ENCODE measurements around the gene CAMTA1.

Gene CAMTA1

GRCh38 chr1:7572654-7573152 lies 787.4 kb downstream of the CAMTA1 start:
- DNase-seq, result no peak

GRCh38 chr1:7573481-7573880 lies 788.2 kb downstream of the CAMTA1 start:
- no peak for DNase-seq

GRCh38 chr1:7574121-7575040 lies 789.1 kb downstream of the CAMTA1 start:
- no peak for DNase-seq

- no peak for DNase-seq
Observed at GRCh38 chr1:7575041-7575400, 789.8 kb downstream of the CAMTA1 start.

- no peak for DNase-seq
Observed at GRCh38 chr1:7576946-7577657, 791.8 kb downstream of the CAMTA1 start.

- DNase-seq, result no peak
Observed at GRCh38 chr1:7578206-7578605, 793.0 kb downstream of the CAMTA1 start.

DNA sequence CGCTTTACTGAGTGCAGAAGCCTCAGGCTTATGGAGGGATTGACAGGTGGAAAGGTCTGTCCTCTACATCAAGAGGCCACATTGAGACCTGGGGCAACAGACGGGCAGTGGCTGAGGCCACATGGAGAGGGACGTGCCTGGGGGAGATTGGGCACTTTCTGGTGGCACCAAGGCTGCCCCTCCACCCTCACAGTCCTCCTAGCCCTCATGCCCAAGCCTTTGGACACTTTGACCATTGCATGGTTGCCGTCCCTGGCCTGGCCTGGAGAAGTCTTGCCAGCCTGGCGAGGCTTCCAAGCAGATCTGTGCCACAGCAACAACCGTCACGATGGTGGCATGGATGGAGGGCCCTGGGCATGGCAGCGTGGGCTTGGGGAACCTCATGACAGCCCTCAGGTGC lies 793.8 kb downstream of the CAMTA1 start:
- no peak for DNase-seq

DNA sequence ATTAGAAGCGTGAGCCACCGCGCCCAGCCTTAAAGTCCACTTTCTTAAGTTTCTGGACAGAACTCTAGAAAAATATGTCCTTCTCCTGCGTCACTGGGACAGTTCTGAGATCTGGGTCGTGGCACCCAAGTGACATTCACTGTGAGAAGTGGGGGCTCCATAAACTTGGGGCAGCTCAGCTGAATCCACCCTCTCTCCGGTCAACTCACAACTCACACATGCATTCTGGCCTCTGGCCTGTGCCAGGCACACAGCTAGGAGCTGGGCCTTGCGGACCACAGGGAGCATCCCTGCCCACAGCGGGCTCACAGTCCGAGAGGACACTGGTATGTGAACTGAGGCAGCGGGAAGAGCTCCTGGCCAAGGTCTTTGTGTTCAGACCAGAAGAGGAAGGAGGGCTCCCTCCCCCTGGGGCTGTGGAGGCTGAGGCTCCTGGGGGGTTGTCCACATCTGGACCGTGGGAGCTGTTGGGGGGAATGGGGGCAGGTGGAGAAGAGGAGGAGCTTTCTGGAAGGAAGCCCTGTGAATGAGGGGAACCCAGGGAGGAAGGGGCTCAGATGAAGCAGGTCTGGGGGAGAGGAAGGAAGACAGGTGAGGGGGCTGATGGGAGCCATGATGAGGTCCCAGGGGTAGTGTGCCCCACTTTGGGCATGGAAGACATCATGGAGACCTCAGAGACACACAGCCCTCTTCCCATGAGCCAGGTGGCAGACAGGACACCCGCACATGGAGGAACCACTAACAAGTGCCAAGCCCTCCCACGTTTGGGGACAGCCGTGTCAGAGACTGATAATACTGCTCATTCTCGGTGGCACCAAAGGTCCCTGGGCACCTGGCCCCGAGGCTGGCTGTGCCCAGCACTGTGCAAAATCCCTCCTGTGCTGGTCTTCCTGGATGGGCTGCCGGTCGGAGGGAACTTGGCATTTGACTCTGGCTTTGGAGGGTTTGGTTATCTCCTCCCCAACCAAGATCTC lies 794.9 kb downstream of the CAMTA1 start:
- DNase-seq, result no peak

- DNase-seq, result no peak
Observed at GRCh38 chr1:7580923-7581753, 795.9 kb downstream of the CAMTA1 start.

DNA sequence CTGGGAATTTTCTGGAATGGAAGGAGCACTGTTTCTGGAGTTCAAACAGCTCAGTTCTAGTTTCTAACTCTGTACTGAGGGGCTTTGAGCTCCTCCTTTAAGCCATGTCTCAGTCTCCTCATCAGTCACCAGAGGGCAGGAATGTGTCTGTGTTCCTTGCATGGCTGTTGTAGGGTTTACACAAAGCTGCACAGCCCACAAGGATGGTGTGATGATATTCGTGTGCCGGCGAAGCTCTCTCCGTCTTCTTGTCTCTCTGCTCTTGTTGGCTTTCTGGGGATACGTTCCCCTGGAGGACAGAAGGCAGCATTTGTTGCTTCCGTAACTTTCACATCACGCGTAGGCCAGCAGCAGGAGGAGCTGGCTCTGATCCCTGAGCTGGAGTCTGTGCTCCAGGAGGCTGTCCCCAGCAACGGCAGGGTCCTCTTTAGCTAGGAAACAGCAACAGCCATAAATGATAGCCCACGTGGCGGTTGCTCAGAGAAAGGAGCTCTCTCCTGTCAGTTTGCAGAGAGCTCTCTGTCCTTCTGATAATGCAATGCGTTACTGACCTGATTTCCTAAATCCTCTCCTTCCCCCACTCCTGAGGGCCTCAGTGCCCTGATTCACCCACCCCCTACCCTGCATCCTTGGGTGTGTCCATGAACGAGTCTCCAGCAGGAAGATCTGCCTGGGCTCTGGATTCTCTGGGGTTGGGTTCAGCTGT lies 796.7 kb downstream of the CAMTA1 start:
- DNase-seq, result no peak

GRCh38 chr1:7582460-7582972 lies 797.3 kb downstream of the CAMTA1 start:
- DNase-seq, result no peak

- DNase-seq, result no peak
Observed at GRCh38 chr1:7583291-7584096, 798.2 kb downstream of the CAMTA1 start.

DNA sequence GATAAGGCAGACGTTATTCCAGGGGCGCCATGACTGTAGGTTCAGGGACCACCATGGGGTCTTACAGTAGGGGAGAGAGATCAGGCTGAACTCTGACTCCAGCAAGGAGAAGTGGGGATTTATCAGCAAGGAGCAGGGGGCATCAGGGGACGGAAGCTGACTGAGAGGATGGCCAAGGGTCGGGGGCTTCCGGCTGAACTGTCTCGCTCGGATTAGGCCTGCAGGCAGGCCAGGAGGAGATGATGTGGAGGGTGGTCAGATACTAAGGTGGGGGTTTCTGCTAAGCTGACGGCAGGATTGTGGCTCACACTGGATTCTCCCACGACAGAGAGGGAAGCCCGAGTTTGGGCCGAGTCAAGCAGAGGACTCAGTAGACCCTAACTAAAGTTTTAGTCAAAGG lies 798.9 kb downstream of the CAMTA1 start:
- DNase-seq, result no peak

- no peak for DNase-seq
Observed at GRCh38 chr1:7584643-7585042, 799.4 kb downstream of the CAMTA1 start.

GRCh38 chr1:7585216-7585907 lies 800.1 kb downstream of the CAMTA1 start:
- no peak for DNase-seq

GRCh38 chr1:7586031-7586941 lies 801.0 kb downstream of the CAMTA1 start:
- no peak for DNase-seq

DNA sequence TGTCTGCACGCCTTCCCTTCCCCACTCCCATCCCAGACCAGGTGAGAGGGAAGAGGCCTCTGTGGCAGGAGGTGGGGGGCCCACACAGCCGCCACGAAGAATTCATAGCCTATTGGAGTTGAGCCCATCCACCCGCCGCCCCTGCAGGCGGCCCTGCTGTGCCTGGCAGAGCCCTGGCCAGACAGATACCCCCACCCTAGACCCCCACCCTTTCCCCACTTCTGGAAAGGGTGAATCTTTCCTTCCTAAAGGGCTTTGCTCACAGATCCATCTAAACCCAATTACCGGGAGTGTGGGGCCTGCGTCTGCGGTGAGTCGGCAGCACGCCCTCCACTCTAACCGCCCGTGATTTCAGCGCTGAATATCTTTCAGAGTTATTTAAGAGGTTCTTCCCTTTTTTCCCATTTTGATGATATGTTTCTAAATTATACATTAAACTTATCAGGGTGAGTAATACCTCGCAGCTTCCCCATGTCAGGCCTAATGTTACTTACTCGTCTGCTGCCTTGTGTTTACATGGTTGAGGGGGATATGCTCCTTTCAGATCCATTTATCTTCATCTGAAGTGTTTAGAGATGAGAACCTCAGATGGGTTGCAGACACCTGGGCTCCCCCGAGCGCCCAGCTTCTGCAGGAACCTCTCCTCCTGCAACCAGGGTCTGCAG lies 802.0 kb downstream of the CAMTA1 start:
- no peak for DNase-seq

Data from bone marrow (tissue), 2 donors.